Epithelial cell of prostate (primary cell): ENCODE results near the gene PAPOLB.

Experiments
- DNase-seq: peaks from one replicate; pipeline ENCODE4 v3.0.0-alpha.2; 2011; ENCODE audit warnings: low read depth, low spot score
- H3K27ac ChIP-seq: fragments of 450-650 bp; 2 replicates; pipeline ENCODE4 v1.5.1; 2017; ENCODE audit warnings: mild to moderate bottlenecking

The PAPOLB gene

DNA sequence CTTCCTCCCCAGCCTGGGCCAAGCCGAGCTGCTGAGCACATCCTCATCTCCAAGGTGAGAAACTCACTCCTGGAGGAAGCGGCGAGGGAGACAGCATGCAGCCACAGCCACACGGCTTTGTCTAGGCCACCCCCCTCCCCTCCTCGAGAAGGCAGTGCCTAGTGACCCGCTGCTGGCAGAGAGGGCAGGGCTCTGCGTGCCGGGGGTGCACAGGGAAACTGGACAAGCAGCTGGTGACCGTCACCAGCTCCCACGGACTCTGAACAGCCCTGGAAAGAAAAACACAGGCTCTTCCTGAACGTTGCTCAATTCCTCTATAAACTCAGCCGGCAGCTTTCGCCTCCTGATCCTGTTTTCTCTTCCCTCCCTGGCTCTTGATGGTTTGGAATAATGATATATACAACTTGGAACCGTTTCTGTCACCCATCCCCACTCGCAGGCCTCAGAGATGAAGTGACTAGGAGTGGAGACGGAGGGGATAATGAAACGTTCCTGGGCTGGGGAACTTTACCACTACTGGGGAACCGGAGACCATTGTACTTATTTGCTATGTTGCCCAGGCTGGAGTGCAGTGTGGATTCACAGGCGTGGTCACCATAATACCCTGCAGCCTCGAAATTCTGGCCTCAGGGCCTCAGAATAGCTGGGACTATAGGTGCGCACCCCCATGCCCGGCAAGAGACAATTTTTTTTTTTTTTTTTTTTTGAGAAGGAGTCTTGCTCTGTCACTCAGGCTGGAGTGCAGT, 19.3 kb downstream of the PAPOLB start:
- H3K27ac ChIP-seq = no peak overlapping the region
- no peak for DNase-seq

DNA sequence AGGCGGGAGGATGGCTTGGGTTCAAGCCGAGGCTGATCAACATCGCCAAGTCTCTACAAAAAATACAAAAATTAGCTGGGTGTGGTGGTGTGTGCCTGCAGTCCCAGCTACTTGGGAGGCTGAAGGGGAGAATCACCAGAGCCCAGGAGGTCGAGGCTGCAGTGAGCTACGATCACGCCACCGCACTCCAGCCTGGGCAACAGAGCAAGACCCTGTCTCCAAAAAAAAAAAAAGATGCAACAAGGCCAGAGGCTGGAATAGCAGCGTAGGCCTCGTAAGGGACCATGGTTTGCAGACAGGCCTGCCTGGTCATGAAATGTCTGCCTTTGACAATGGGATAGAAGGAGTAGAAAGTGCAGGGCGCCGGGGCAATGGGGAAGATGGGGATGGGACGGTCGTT, 20.0 kb downstream of the PAPOLB start:
- H3K27ac ChIP-seq = no peak overlapping the region

DNA sequence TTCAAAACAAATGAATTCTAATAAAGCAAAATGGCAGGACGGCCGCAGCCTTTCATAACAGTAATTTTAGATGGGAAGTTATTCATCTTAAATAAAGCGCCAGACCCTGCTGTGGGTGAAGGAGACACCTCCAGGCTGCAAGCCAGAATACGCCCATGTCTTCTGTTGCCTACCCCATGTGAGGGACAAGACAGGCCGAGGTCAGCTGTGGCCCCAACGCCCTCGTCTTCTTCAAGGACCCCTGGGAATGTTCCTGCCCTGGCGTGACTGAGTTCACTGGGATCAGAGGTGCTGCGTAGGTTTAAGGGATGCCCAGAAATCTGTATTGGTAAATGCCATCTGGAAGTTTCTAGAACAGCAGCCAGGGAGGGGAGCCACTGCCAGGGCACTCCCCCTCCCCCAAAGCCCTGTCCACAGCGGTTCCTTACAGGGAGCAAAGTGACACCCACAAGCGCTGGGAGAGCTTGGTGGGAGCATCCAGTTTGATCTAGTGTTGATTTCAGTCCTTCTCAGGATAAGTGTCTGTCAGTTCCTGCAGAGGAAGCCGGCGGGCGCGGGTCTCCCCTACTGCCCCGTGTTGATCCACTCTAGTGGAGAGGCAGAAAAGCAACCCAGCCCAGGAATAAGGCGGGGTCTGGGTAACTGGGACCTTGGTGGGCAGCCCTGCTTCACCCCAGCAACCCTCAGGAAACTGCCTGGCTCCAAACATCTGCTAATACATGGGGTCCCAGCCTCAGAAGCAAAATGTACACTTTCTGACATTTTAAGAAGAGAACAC, 20.6 kb downstream of the PAPOLB start:
- no peak overlapping the region for H3K27ac ChIP-seq
- no peak for DNase-seq

More for the DNA sequence above, 20.0 kb downstream of the PAPOLB start:
- DNase-seq = no peak

DNA sequence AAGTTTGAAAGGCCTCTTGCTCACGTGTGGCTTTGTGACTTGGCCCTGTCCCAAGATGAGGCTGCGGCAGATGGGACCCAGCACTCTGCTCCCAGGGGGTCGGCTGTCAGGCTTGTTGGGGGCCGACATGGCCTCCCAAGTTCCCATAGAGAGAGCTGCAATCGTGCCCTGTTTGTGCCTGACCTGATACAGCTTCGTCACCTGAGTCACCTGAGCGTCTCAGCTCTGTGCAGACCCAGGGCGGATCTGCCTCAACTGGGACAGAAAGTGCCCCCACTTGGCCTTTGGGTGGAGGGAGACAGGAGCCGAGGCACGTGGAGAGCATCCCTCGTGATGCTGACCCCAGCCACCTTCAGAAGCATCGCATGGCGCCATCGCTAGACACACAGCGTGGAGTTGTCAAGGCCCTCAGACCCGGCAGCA, 21.7 kb downstream of the PAPOLB start:
- no peak for DNase-seq
- no peak overlapping the region for H3K27ac ChIP-seq

DNA sequence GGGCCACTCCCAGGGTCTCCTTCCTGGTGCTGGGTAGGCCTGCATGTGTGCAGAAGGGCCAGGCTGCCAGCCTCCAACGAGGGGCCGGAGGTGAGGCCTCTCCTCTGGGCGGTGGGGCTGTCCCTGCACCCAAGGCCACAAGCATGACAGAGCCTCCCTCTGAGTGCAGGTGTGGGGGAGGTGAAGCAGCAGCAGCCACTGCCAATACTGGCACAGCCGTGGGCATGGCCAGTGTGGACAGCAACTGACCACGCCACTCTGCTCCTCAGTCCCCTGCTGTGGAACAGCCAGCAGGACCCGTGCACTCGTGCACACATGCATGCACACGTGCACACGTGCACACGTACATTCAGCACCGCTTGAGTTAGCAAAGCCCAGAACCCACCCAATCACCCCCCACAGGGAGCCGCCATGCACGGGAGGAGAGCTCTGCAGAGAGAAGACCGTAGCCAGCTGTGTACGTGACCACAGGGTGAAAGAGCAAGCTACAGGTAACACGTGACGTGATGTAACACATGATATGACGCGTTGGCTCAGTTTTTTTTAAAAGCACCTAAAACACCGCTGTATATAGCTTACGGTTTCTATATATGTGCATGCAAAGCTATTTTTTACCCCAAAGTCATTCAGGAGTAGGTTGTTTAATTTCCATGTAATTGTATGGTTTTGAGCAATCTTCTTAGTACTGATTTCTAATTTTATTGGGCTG, 23.1 kb downstream of the PAPOLB start:
- no peak for DNase-seq
- no peak overlapping the region for H3K27ac ChIP-seq

DNA sequence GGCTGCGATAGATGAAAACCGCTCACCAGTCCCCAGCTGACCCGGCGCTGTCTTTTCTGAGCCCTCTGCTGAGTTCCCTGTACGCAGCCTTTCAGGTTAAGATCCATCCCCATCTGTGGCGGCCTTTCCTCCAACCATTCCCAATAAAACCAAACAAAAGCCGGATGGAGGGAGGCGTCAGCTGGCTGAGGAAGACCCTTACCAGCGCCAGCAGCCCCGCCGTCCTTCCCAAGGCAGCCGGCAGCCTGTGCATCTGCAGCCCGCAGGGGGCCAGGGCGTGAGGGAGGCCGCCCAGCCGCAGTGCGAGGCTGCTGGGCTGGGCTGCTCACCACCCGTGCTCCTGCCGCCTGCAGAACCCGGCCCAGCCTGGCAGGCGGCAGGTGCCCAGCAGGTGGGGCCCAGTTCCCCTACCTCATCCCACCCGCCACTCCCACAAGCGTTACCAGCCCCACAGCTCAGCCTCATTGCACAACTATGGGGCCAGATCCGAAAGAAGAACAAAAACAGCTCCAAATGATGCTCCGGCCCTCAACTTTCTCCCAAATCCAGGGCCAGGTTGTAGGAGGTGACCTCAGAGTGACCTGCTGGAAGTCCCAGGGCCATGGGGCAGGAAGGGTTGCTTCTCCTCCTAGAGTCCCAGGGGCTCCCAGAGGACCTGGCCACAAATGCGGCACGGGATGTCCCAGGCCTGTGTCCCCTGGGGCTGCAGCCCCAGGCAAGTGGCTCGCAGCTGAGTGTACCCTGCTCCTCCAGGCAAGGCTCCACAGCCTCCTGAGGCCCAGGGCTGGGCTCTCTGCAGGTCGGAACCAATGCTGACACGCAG, 23.8 kb downstream of the PAPOLB start:
- H3K27ac ChIP-seq = no peak overlapping the region
- DNase-seq = no peak

DNA sequence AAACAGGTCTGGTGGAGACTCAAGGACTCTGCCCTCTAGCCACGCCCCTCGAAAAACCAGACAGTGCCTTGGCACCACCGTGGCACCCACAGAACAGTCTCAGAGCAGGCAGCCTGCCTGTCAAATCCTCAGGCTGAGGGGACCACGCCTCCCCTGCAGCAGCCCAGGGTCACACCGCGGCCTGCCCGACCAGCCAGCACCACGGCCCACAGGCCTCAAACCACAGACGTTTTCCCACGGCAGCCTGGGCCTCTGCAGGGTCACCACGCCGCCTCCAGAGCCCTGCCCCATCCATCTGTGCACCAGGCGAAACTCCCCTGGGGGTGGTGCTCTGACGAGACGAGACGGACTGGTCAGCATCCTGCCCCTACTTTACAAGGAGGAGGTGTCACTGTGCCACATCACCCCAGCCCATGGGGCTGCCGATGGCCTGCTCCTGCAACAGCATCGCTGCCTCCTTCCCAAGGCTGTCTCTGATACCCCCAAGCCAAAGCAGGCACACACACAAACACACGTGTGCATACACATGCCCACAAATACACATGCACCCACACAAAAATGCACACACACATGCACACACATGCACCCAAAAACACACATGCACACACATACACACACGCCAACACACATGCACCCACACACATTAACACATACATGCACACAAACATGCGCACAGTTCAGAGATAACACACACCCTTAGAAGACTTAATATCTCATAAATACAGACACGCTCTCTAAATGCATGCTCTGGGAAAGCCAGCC, 24.6 kb downstream of the PAPOLB start:
- no peak for DNase-seq

DNA sequence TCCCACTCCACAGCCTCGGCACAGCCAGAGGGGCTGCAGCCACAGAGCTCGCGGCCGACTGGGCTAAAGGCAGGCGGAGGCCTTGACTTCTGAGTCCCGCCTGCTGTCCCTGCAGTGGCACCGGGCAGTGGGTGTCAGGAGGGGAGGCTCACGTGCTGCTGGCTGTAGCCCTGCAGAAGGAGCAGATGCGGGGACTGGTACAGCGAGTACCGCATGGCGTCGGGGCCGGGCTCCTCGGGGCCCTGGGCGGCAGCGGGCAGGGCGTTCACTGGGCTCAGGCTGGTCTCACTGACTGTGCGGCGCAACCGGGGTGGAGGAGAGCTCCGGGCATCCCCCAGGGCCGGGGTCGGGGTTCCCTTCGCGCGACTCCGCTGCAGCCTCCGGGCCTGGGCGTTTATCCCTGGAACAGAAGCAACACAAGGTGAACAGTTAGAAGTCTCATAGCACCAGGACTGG, 25.6 kb downstream of the PAPOLB start:
- no peak overlapping the region for H3K27ac ChIP-seq
- DNase-seq = no peak

More for the DNA sequence above, 24.6 kb downstream of the PAPOLB start:
- H3K27ac ChIP-seq = no peak overlapping the region

DNA sequence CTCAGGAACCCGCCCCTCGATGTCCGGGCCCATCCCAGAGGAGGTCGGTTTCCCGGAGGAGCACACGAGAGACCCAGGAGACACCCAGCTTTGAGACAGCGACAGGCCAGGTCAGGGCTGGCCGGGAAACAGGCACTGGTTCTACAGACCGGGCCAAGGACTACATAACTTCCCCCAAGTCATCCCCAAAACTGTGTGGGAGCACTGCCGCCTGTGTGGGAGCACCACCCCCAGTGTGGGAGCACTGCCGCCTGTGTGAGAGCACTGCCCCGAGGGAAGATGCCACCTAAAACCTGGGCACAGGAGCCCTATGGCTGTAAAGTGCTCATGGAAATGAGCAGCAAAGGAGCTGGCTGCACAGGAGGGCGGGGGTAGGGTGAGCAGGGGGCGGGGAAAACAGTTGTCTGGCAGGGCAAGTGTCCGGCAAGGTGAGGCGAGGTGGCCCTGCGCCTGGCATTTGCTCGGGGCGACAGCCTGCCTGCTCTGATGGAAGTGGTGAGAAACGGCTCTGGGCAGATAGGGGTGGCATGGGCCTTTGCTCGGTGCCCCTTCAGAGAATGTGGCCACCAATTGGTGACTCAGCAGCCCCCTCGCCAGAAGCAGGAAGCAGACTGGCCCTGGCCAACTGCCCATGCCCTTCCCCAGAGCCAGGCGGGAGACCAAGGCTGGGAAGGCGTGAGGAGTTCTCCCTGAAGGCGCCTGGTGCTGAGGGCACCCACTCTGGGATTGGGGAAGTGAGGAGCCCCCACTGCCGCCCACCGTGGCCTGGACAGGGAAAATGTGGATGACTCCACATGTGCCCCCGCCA, 26.2 kb downstream of the PAPOLB start:
- DNase-seq = no peak
- no peak overlapping the region for H3K27ac ChIP-seq

DNA sequence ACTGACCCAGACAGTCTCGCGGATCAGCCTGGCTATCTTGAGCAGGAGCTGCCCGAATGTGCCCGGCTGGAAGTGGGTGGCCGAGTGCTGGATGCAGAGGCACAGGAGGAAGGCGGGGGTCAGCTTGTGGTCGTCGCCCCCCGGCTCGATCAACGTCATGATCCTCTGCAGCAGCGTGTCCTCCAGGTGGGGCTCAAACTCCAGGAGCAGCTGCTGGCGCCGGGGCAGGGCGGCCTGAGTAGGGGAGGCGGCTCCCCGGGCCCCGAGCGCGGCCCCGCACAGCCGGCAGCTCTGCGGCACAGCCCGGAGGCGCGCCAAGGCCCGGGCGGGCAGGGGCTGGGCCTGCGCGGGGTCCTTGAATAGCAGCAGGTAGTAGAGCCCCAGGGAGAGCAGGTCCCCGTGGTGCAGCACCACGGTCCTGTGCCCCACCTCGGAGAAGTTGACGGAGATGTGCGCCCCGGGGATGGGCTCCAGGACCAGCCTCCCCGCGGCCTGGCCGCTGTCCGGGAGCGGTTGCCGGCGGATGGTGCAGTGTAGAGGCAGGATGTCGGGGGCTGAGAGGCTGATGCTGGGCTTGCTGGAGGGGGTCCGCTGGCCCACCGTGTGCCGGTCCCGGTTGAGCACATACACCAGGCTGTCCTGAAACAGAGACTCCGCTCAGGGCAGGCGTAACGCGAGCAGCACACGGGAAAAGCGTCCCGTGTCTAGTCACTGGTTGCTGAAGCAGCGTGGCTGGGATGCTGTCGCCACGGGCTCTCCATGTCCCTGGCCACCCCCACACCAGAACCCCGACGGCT, 27.0 kb downstream of the PAPOLB start:
- DNase-seq = no peak
- H3K27ac ChIP-seq = no peak overlapping the region

DNA sequence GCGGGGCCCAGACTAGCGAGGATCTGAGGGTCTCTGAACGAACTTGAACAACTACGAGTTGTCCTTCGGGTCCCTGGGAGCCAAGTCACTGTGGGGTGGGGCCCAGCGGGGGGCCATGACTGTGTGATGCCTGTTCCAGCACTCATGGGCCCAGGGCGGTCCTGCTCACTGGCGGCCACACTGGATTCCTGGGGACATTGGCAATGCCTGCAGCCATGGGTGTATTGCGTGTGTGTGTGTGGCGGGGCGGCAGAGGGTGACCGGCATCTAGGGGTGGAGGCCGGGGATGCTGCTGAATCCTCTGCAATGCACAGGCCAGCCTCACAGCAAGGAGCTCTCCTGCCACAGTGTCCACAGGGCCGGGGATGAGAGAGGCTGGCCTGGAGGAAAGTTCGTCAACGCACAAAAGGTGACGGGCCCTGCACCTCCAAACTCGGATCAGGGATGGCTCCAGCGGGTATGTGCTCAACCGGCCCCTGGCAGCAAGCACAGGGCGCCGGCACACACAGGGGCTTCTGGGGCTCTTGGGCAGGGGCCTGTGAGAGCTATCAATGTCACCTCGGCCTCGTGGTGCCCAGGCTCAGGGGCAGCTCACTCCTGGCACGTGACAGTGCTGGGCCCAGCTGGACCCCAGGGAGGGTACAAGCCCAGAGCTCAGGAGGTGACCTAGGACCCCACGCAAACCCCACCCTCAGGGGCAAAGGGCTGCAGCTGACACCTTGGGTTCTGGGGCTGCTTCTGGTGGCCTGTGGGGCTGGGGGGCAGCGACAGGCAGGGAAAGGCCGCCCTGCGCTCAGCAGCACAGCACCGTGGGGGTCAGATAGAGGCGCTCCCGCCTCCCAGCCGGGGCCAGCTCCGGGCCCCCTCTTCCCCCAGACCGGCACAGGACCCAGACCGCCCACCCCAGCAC, 27.9 kb downstream of the PAPOLB start:
- no peak for DNase-seq
- no peak overlapping the region for H3K27ac ChIP-seq

DNA sequence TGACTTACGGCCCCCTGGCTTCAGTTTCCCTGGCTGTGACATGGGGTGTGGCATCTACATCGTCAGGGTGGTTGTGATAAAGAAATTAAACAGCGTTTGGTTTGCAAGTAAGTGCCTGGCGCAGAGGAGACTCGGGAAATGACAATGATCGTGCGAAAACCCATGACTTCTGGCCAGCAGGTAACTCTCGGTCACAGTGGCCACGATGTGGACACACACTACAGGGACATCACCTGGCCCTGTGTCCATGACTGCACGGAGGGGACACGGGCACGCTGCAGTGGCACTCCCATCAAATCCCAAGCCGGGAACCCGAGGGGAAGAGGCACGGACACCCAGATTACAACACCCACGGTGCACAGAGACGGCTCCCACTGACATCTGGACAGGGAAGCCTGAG, 28.7 kb downstream of the PAPOLB start:
- H3K27ac ChIP-seq = no peak overlapping the region
- no peak for DNase-seq

DNA sequence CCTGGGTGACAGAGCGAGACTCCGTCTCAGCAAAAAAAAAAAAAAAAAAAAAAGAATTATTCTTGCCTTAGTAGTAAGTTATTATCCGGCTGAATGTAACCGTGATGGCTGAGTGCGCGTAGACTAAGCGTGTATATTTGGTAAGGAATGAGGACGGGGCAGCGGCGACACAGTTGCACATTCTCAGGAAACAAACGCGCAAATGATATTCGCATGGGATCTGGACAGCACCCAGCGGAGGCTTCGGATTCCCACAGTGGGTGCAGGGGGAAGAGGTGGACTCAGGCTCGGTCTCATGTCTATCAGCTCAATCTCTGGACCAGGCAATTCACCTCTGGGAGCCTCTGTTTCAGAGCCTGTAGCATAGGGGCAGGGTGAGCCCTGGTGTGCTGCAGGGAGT, 29.1 kb downstream of the PAPOLB start:
- no peak for DNase-seq
- no peak overlapping the region for H3K27ac ChIP-seq

DNA sequence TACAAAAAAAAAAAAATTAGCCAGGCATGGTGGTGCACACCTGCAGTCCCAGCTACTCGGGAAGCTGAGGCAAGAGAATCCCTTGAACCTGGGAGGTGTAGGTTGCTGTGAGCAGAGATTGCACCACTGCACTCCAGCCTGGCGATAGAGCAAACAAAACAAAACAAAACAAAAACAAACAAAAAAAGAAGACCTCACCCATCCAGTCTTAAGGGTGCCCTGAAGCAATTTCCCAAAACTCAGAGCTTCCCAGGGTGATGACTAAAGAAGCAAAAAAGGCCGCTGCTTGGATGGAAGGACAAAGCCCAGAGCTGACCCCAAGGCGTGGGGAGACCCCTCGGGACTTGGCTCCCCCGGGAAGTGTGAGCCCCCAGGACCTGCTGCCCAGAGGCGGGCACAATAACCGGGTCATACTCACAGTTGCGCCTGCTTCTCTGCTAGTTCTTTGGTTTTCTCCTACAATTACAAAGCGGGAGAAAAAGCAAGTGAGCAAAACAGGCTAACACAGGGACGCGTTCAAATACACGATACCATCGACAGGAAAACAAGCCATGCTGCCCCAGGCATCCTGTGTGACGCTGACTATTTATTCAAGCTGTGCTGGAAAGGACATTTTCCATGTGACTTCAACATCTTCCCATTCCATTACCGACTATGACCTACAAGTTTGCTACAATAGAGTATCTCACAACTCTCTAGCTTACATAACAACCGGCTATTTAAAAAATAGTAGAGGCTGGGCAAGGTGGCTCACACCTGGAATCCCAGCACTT, 29.9 kb downstream of the PAPOLB start:
- no peak for DNase-seq
- no peak overlapping the region for H3K27ac ChIP-seq

DNA sequence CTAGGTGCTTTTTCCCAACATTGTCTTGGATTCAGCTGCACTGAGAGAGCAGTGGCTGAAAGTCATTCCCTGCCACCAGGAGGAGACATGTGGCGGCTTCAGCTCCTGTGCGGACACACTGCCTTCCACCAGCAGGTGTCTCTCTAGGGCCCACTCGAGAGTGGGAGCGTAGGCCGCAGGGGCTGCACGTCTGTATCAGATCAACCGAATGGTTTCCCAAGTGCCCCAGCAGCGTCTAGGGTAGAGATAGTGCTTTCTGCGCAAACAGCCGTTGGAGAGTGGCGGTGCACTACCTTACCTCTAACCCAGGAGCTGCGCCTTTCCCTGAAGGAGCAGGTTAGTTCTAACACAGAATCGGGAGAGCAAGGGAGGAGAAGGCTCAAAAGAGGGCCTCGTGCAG, 31.7 kb downstream of the PAPOLB start:
- DNase-seq = no peak
- H3K27ac ChIP-seq = no peak overlapping the region

DNA sequence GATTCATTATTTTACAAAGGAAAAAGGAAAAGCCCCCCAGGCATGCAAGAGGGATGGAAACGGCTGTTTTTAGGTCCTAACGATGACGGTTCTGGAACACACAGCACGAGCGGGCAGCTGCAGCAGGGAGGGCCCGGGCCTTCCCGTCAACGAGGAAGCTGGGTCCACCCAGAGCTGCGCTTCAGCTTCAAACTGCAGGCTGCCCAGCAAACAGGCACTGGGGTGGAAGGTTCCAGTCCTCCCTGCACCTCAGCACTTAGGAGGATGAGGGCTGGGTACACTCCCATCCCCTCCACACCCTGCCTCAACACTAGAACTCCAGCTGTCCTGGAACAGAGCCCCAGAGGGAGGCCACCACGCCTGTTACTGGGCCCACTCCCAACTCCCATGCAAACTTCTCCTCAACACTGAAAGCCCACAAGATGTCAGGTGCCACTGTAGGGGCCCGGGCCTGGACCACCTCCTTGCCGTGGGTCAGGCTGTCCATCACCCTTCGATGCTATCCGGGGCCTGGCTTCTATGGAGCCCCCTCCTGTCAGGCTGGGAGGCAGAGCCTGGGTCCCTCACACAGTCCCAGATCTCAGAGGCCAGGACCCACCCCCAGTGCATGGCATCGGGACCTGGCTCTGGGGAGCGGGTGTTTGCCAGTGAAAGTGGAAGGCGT, 33.0 kb downstream of the PAPOLB start:
- DNase-seq = no peak
- no peak overlapping the region for H3K27ac ChIP-seq
